ENCODE measurements around the gene MTURN. TPM values are rescaled to one million over a fixed set of nuclear protein-coding genes. Genes with fewer than 3 reads are reported as not detected.

MTURN gene
- total and polyA plus RNA-seq, 10 donors, result 6.3 to 36.6 (median 14.8) TPM

GRCh38 chr7:30149640-30150272 lies 15.0 kb downstream of the MTURN start:
- Histone ChIP-seq H3K27ac (peak overlapping the region in 1 of 8 donors; percentile 36), H3K9me3 (no peaks in the 10 kb centered on the region), H3K4me1 (peaks cover 0 to 37% (median 12%) of the 10 kb centered on the region in 6 donors), H3K27me3 (replicated peaks in 1 of 7) (no peaks in the 10 kb centered on the region), H3K36me3 (peaks cover 0 to 30% (median 2%) of the 10 kb centered on the region in 6 donors), H3K4me3 (peak overlapping the region in 1 of 8 donors; percentile 41)
- intact Hi-C loops (cut with DNase I; ENCODE audit: low total_unique reads), result no loop called here
- TF ChIP-seq POLR2AphosphoS5 (IDR thresholded peaks at IDR 0.05) (no peak), CTCF (IDR thresholded peaks at IDR 0.05 in 8 of 11, conservative IDR thresholded peaks at IDR 0.05 in 3 of 11) (no peak), POLR2A (IDR thresholded peaks at IDR 0.05) (no peak)
- no peak for DNase-seq
- WGBS, 5 donors, result 93 to 98% (median 94%) methylated on average over 7 of the region's 7 CpGs

GRCh38 chr7:30150711-30151110 lies 15.9 kb downstream of the MTURN start:
- Histone ChIP-seq H3K27me3 (replicated peaks in 1 of 7) (no peaks in the 10 kb centered on the region), H3K4me3 (no peak overlapping the region), H3K36me3 (peaks cover 0 to 30% (median 2%) of the 10 kb centered on the region in 6 donors), H3K27ac (no peak overlapping the region), H3K4me1 (peaks cover 0 to 34% (median 10%) of the 10 kb centered on the region in 6 donors), H3K9me3 (no peaks in the 10 kb centered on the region)
- TF ChIP-seq POLR2A (IDR thresholded peaks at IDR 0.05) (no peak), CTCF (IDR thresholded peaks at IDR 0.05 in 8 of 11, conservative IDR thresholded peaks at IDR 0.05 in 3 of 11) (no peak), POLR2AphosphoS5 (IDR thresholded peaks at IDR 0.05) (no peak)
- WGBS, 5 donors, result 80 to 96% (median 93%) methylated on average over 7 of the region's 7 CpGs
- DNase-seq, result no peak
- intact Hi-C loops (cut with DNase I; ENCODE audit: low total_unique reads), result no loop called here

GRCh38 chr7:30154111-30154587 lies 19.4 kb downstream of the MTURN start:
- no peak for DNase-seq
- intact Hi-C loops (cut with DNase I; ENCODE audit: low total_unique reads), result no loop called here
- Histone ChIP-seq H3K27ac (no peak overlapping the region), H3K9me3 (no peaks in the 10 kb centered on the region), H3K4me3 (no peak overlapping the region), H3K36me3 (peaks cover 0 to 30% (median 2%) of the 10 kb centered on the region in 6 donors), H3K4me1 (peaks cover 0 to 23% (median 10%) of the 10 kb centered on the region in 6 donors), H3K27me3 (replicated peaks in 1 of 7) (no peaks in the 10 kb centered on the region)
- TF ChIP-seq POLR2A (IDR thresholded peaks at IDR 0.05) (no peak), CTCF (IDR thresholded peaks at IDR 0.05 in 8 of 11, conservative IDR thresholded peaks at IDR 0.05 in 3 of 11) (no peak), POLR2AphosphoS5 (IDR thresholded peaks at IDR 0.05) (no peak)
- 80 to 93% (median 89%) methylated on average over 9 of the region's 9 CpGs for WGBS, 5 donors

- peaks cover 0 to 30% (median 2%) of the 10 kb centered on the region in 6 donors for H3K36me3 ChIP-seq
- no peak overlapping the region for H3K4me3 ChIP-seq
- DNase-seq, result no peak
Observed at GRCh38 chr7:30155481-30155880, 20.7 kb downstream of the MTURN start.

More at GRCh38 chr7:30155481-30155880, 20.7 kb downstream of the MTURN start:
- peaks cover 4 to 30% (median 16%) of the 10 kb centered on the region in 6 donors for H3K4me1 ChIP-seq
- WGBS, 5 donors, result 65 to 73% (median 73%) methylated on average over 8 of the region's 8 CpGs
- H3K27ac ChIP-seq, result no peak overlapping the region
- intact Hi-C loops (cut with DNase I; ENCODE audit: low total_unique reads), result no loop called here
- TF ChIP-seq POLR2AphosphoS5 (IDR thresholded peaks at IDR 0.05), result no peak
- TF ChIP-seq CTCF (IDR thresholded peaks at IDR 0.05 in 8 of 11, conservative IDR thresholded peaks at IDR 0.05 in 3 of 11), result no peak
- TF ChIP-seq POLR2A (IDR thresholded peaks at IDR 0.05), result no peak
- H3K9me3 ChIP-seq, result no peaks in the 10 kb centered on the region
- no peaks in the 10 kb centered on the region for H3K27me3 ChIP-seq (replicated peaks in 1 of 7)

Data from spleen (tissue), 11 donors.